Measurements from ENCODE around the gene KRR1. TPM values are rescaled to one million over a fixed set of nuclear protein-coding genes. Genes with fewer than 3 reads are reported as not detected.

Gene KRR1
- total and polyA plus RNA-seq, 2 of the 13 experiments (the other 11 are each of a cell fraction or from before 2014, with no cell fraction given), result 19.3 to 103 TPM

- TF ChIP-seq ZBTB4 (CRISPR knock-in tag; IDR thresholded peaks at IDR 0.05; ENCODE audit: borderline replicate concordance) (peak; percentile 78; the same call in 1 of the 2 replicates), ZNF841 (CRISPR knock-in tag; IDR thresholded peaks at IDR 0.05; ENCODE audit: borderline replicate concordance) (no peak), RXRA (CRISPR knock-in tag; IDR thresholded peaks at IDR 0.05) (peak; percentile 8; the same call in 1 of the 2 replicates), ZNF761 (CRISPR knock-in tag; conservative IDR thresholded peaks at IDR 0.05) (0 out of 2 replicates have a peak, but pooled peaks have one; percentile 65), HNRNPL (IDR thresholded peaks at IDR 0.05; ENCODE audit: low read depth, low read length) (no peak), ZNF691 (CRISPR knock-in tag; IDR thresholded peaks at IDR 0.05; ENCODE audit: borderline replicate concordance, low read depth) (peak; percentile 57; the same call in 1 of the 2 replicates), ZFP41 (CRISPR knock-in tag; IDR thresholded peaks at IDR 0.05; ENCODE audit: borderline replicate concordance) (no peak), ZMAT5 (CRISPR knock-in tag; IDR thresholded peaks at IDR 0.05; ENCODE audit: borderline replicate concordance, low read depth) (no peak), MXD4 (CRISPR knock-in tag; IDR thresholded peaks at IDR 0.05) (peak; percentile 90), NFE2 (CRISPR knock-in tag; IDR thresholded peaks at IDR 0.05) (no peak), KAT7 (CRISPR knock-in tag; IDR thresholded peaks at IDR 0.05; ENCODE audit: borderline replicate concordance) (peak; percentile 80; the same call in 1 of the 2 replicates), ZNF143 (CRISPR knock-in tag; IDR thresholded peaks at IDR 0.05) (peak; percentile 96), FOXK2 (IDR thresholded peaks at IDR 0.05) (no peak), KDM4B (CRISPR knock-in tag; IDR thresholded peaks at IDR 0.05) (peak; percentile 91), ZBTB49 (CRISPR knock-in tag; IDR thresholded peaks at IDR 0.05; ENCODE audit: borderline replicate concordance) (no peak), ZNF546 (CRISPR knock-in tag; conservative IDR thresholded peaks at IDR 0.05) (peak; percentile 35; the same call in 1 of the 2 replicates), PITX1 (CRISPR knock-in tag; IDR thresholded peaks at IDR 0.05) (peak; percentile 78; the same call in 1 of the 2 replicates), MAF1 (CRISPR knock-in tag; IDR thresholded peaks at IDR 0.05; ENCODE audit: borderline replicate concordance) (peak; percentile 70; the same call in 1 of the 2 replicates), RXRB (CRISPR knock-in tag; IDR thresholded peaks at IDR 0.05; ENCODE audit: borderline replicate concordance) (peak; percentile 78), BRD4 (CRISPR knock-in tag; IDR thresholded peaks at IDR 0.05) (peak; percentile 61; the same call in 1 of the 2 replicates)
Measured at GRCh38 chr12:75511116-75512048, at the start of gene KRR1 (continued).
